ENCODE results near the gene ISX.

The ISX gene

GRCh38 chr22:35053060-35053835, 12.7 kb upstream of the ISX start:
- DNase-seq = no peak

GRCh38 chr22:35054064-35054463, 11.9 kb upstream of the ISX start:
- no peak for DNase-seq

- DNase-seq = no peak
Observed at GRCh38 chr22:35056486-35056885, 9.5 kb upstream of the ISX start.

- no peak for DNase-seq
Observed at GRCh38 chr22:35057155-35057554, 8.8 kb upstream of the ISX start.

GRCh38 chr22:35059632-35060031, 6.3 kb upstream of the ISX start:
- DNase-seq = no peak

GRCh38 chr22:35064664-35065063, 1.3 kb upstream of the ISX start:
- DNase-seq = no peak

- DNase-seq = no peak
Observed at GRCh38 chr22:35065183-35065582, 775 bp upstream of the ISX start.

GRCh38 chr22:35066768-35067167, 810 bp downstream of the ISX start:
- DNase-seq = no peak

GRCh38 chr22:35069541-35069940, 3.6 kb downstream of the ISX start:
- DNase-seq = no peak

- DNase-seq = no peak
Observed at GRCh38 chr22:35070451-35071093, 4.6 kb downstream of the ISX start.

GRCh38 chr22:35071784-35072183, 5.8 kb downstream of the ISX start:
- no peak for DNase-seq

GRCh38 chr22:35072925-35073324, 7.0 kb downstream of the ISX start:
- no peak for DNase-seq

GRCh38 chr22:35074583-35074982, 8.6 kb downstream of the ISX start:
- DNase-seq = no peak

- DNase-seq = peak in 1 of 2 experiments; percentile 4
Observed at GRCh38 chr22:35076630-35077029, 10.7 kb downstream of the ISX start.

GRCh38 chr22:35085621-35086020, 19.7 kb downstream of the ISX start:
- DNase-seq = no peak

- no peak for DNase-seq
Observed at GRCh38 chr22:35089139-35089538, 23.2 kb downstream of the ISX start.

- no peak for DNase-seq
Observed at GRCh38 chr22:35092406-35092805, 26.4 kb downstream of the ISX start.

GRCh38 chr22:35098921-35099320, 33.0 kb downstream of the ISX start:
- no peak for DNase-seq

- DNase-seq = no peak
Observed at GRCh38 chr22:35099883-35100282, 33.9 kb downstream of the ISX start.

GRCh38 chr22:35102663-35103062, 36.7 kb downstream of the ISX start:
- DNase-seq = no peak

- no peak for DNase-seq
Observed at GRCh38 chr22:35103761-35104160, 37.8 kb downstream of the ISX start.

- no peak for DNase-seq
Observed at GRCh38 chr22:35104491-35104890, 38.5 kb downstream of the ISX start.

- no peak for DNase-seq
Observed at GRCh38 chr22:35109616-35110015, 43.7 kb downstream of the ISX start.

- no peak for DNase-seq
Observed at GRCh38 chr22:35111244-35111643, 45.3 kb downstream of the ISX start.

- no peak for DNase-seq
Observed at GRCh38 chr22:35113341-35113740, 47.4 kb downstream of the ISX start.
